Measurements from ENCODE around the gene HPS1.

The HPS1 gene

GRCh38 chr10:98377001-98377400 lies 69.7 kb downstream of the HPS1 start:
- Histone ChIP-seq H3K27ac (ENCODE audit: low read depth, low read length) (no peak overlapping the region), H3K36me3 (ENCODE audit: control insufficient read depth in 1 of 2, insufficient read depth in 2 of 2, low read length in 2 of 2) (no peaks in the 10 kb centered on the region), H3K4me3 (ENCODE audit: low read depth in 1 of 2, low read length in 2 of 2) (no peak overlapping the region), H3K9me3 (ENCODE audit: control insufficient read depth in 1 of 2, low read length in 2 of 2) (no peaks in the 10 kb centered on the region), H3K9ac (ENCODE audit: low read depth in 1 of 2, low read length in 2 of 2) (no peak overlapping the region), H3K27me3 (ENCODE audit: control insufficient read depth in 1 of 2, insufficient read depth in 2 of 2, low read length in 2 of 2) (no peaks in the 10 kb centered on the region), H3K4me1 (ENCODE audit: control insufficient read depth in 1 of 2, insufficient read depth in 2 of 2, low read length in 2 of 2) (peaks cover 3 to 10% of the 10 kb centered on the region in 2 donors)

- no peaks in the 10 kb centered on the region for H3K9me3 ChIP-seq (ENCODE audit: control insufficient read depth in 1 of 2, low read length in 2 of 2)
- no peak overlapping the region for H3K4me3 ChIP-seq (ENCODE audit: low read depth in 1 of 2, low read length in 2 of 2)
- no peak overlapping the region for H3K9ac ChIP-seq (ENCODE audit: low read depth in 1 of 2, low read length in 2 of 2)
- H3K27ac ChIP-seq (ENCODE audit: low read depth, low read length) = no peak overlapping the region
- H3K4me1 ChIP-seq (ENCODE audit: control insufficient read depth in 1 of 2, insufficient read depth in 2 of 2, low read length in 2 of 2) = peaks cover 3 to 10% of the 10 kb centered on the region in 2 donors
- H3K27me3 ChIP-seq (ENCODE audit: control insufficient read depth in 1 of 2, insufficient read depth in 2 of 2, low read length in 2 of 2) = no peaks in the 10 kb centered on the region
- H3K36me3 ChIP-seq (ENCODE audit: control insufficient read depth in 1 of 2, insufficient read depth in 2 of 2, low read length in 2 of 2) = no peaks in the 10 kb centered on the region
Measured at GRCh38 chr10:98376485-98376884, 70.2 kb downstream of the HPS1 start.

- H3K9ac ChIP-seq (ENCODE audit: low read depth in 1 of 2, low read length in 2 of 2) = no peak overlapping the region
- H3K27me3 ChIP-seq (ENCODE audit: control insufficient read depth in 1 of 2, insufficient read depth in 2 of 2, low read length in 2 of 2) = no peaks in the 10 kb centered on the region
- H3K27ac ChIP-seq (ENCODE audit: low read depth, low read length) = no peak overlapping the region
- no peaks in the 10 kb centered on the region for H3K36me3 ChIP-seq (ENCODE audit: control insufficient read depth in 1 of 2, insufficient read depth in 2 of 2, low read length in 2 of 2)
- H3K9me3 ChIP-seq (ENCODE audit: control insufficient read depth in 1 of 2, low read length in 2 of 2) = no peaks in the 10 kb centered on the region
- no peak overlapping the region for H3K4me3 ChIP-seq (ENCODE audit: low read depth in 1 of 2, low read length in 2 of 2)
- H3K4me1 ChIP-seq (ENCODE audit: control insufficient read depth in 1 of 2, insufficient read depth in 2 of 2, low read length in 2 of 2) = peaks cover 3 to 10% of the 10 kb centered on the region in 2 donors
Measured at GRCh38 chr10:98374217-98374985, 72.3 kb downstream of the HPS1 start.

GRCh38 chr10:98373260-98374040 lies 73.3 kb downstream of the HPS1 start:
- H3K9me3 ChIP-seq (ENCODE audit: control insufficient read depth in 1 of 2, low read length in 2 of 2) = no peaks in the 10 kb centered on the region
- H3K4me1 ChIP-seq (ENCODE audit: control insufficient read depth in 1 of 2, insufficient read depth in 2 of 2, low read length in 2 of 2) = peaks cover 3 to 10% of the 10 kb centered on the region in 2 donors
- no peaks in the 10 kb centered on the region for H3K36me3 ChIP-seq (ENCODE audit: control insufficient read depth in 1 of 2, insufficient read depth in 2 of 2, low read length in 2 of 2)
- H3K9ac ChIP-seq (ENCODE audit: low read depth in 1 of 2, low read length in 2 of 2) = no peak overlapping the region
- no peak overlapping the region for H3K27ac ChIP-seq (ENCODE audit: low read depth, low read length)
- H3K27me3 ChIP-seq (ENCODE audit: control insufficient read depth in 1 of 2, insufficient read depth in 2 of 2, low read length in 2 of 2) = no peaks in the 10 kb centered on the region
- no peak overlapping the region for H3K4me3 ChIP-seq (ENCODE audit: low read depth in 1 of 2, low read length in 2 of 2)

GRCh38 chr10:98370831-98371820 lies 75.6 kb downstream of the HPS1 start:
- H3K27me3 ChIP-seq (ENCODE audit: control insufficient read depth in 1 of 2, insufficient read depth in 2 of 2, low read length in 2 of 2) = no peaks in the 10 kb centered on the region
- H3K9me3 ChIP-seq (ENCODE audit: control insufficient read depth in 1 of 2, low read length in 2 of 2) = no peaks in the 10 kb centered on the region
- no peak overlapping the region for H3K4me3 ChIP-seq (ENCODE audit: low read depth in 1 of 2, low read length in 2 of 2)
- no peaks in the 10 kb centered on the region for H3K36me3 ChIP-seq (ENCODE audit: control insufficient read depth in 1 of 2, insufficient read depth in 2 of 2, low read length in 2 of 2)
- H3K27ac ChIP-seq (ENCODE audit: low read depth, low read length) = no peak overlapping the region
- no peak overlapping the region for H3K9ac ChIP-seq (ENCODE audit: low read depth in 1 of 2, low read length in 2 of 2)
- peaks cover 3 to 10% of the 10 kb centered on the region in 2 donors for H3K4me1 ChIP-seq (ENCODE audit: control insufficient read depth in 1 of 2, insufficient read depth in 2 of 2, low read length in 2 of 2)

- H3K4me3 ChIP-seq (ENCODE audit: low read depth in 1 of 2, low read length in 2 of 2) = no peak overlapping the region
- no peaks in the 10 kb centered on the region for H3K36me3 ChIP-seq (ENCODE audit: control insufficient read depth in 1 of 2, insufficient read depth in 2 of 2, low read length in 2 of 2)
- H3K9me3 ChIP-seq (ENCODE audit: control insufficient read depth in 1 of 2, low read length in 2 of 2) = no peaks in the 10 kb centered on the region
- H3K4me1 ChIP-seq (ENCODE audit: control insufficient read depth in 1 of 2, insufficient read depth in 2 of 2, low read length in 2 of 2) = peaks cover 3 to 7% of the 10 kb centered on the region in 2 donors
- no peaks in the 10 kb centered on the region for H3K27me3 ChIP-seq (ENCODE audit: control insufficient read depth in 1 of 2, insufficient read depth in 2 of 2, low read length in 2 of 2)
- no peak overlapping the region for H3K27ac ChIP-seq (ENCODE audit: low read depth, low read length)
- no peak overlapping the region for H3K9ac ChIP-seq (ENCODE audit: low read depth in 1 of 2, low read length in 2 of 2)
Measured at GRCh38 chr10:98369801-98370200, 76.9 kb downstream of the HPS1 start.

- Histone ChIP-seq H3K27ac (ENCODE audit: low read depth, low read length) (no peak overlapping the region), H3K27me3 (ENCODE audit: control insufficient read depth in 1 of 2, insufficient read depth in 2 of 2, low read length in 2 of 2) (no peaks in the 10 kb centered on the region), H3K4me1 (ENCODE audit: control insufficient read depth in 1 of 2, insufficient read depth in 2 of 2, low read length in 2 of 2) (no peaks in the 10 kb centered on the region), H3K36me3 (ENCODE audit: control insufficient read depth in 1 of 2, insufficient read depth in 2 of 2, low read length in 2 of 2) (no peaks in the 10 kb centered on the region), H3K9ac (ENCODE audit: low read depth in 1 of 2, low read length in 2 of 2) (no peak overlapping the region), H3K4me3 (ENCODE audit: low read depth in 1 of 2, low read length in 2 of 2) (no peak overlapping the region), H3K9me3 (ENCODE audit: control insufficient read depth in 1 of 2, low read length in 2 of 2) (no peaks in the 10 kb centered on the region)
Measured at GRCh38 chr10:98368644-98369043, 78.1 kb downstream of the HPS1 start.

- no peaks in the 10 kb centered on the region for H3K36me3 ChIP-seq (ENCODE audit: control insufficient read depth in 1 of 2, insufficient read depth in 2 of 2, low read length in 2 of 2)
- H3K27ac ChIP-seq (ENCODE audit: low read depth, low read length) = no peak overlapping the region
- H3K9ac ChIP-seq (ENCODE audit: low read depth in 1 of 2, low read length in 2 of 2) = no peak overlapping the region
- no peaks in the 10 kb centered on the region for H3K9me3 ChIP-seq (ENCODE audit: control insufficient read depth in 1 of 2, low read length in 2 of 2)
- no peak overlapping the region for H3K4me3 ChIP-seq (ENCODE audit: low read depth in 1 of 2, low read length in 2 of 2)
- no peaks in the 10 kb centered on the region for H3K27me3 ChIP-seq (ENCODE audit: control insufficient read depth in 1 of 2, insufficient read depth in 2 of 2, low read length in 2 of 2)
- H3K4me1 ChIP-seq (ENCODE audit: control insufficient read depth in 1 of 2, insufficient read depth in 2 of 2, low read length in 2 of 2) = no peaks in the 10 kb centered on the region
Measured at GRCh38 chr10:98367604-98368451, 78.9 kb downstream of the HPS1 start.
